Astrocyte (in vitro differentiated cells and primary cell): ENCODE data around the gene CRLF2. TPM values are rescaled to one million over a fixed set of nuclear protein-coding genes. Genes with fewer than 3 reads are reported as not detected.

ENCODE experiments used
- DNase-seq: peaks from one replicate; pipeline ENCODE4 v3.0.0-alpha.2; 2010; ENCODE audit warnings: low read depth
- FAIRE-seq: peaks from 2 replicates; lab custom pipeline; 2011; peaks lifted over from hg19 to GRCh38; lab: Jason Lieb, UNC
- H2AFZ ChIP-seq: 2 replicates; pipeline ENCODE4 v1.6.0; 2012; ENCODE audit warnings: low read depth, low read length, inconsistent platforms
- H3K27ac ChIP-seq: 2 replicates; pipeline ENCODE4 v1.5.1; 2011; ENCODE audit warnings: low read depth, low read length, inconsistent platforms
- H3K27me3 ChIP-seq: 2 replicates; pipeline ENCODE4 v1.6.0; 2011; ENCODE audit warnings: low read length, inconsistent platforms; ENCODE audit not compliant: insufficient read depth
- H3K36me3 ChIP-seq: 2 replicates; pipeline ENCODE4 v1.5.1; 2011; ENCODE audit warnings: low read length, inconsistent platforms; ENCODE audit not compliant: insufficient read depth
- H3K4me1 ChIP-seq: 2 replicates; pipeline ENCODE4 v1.5.1; 2011; ENCODE audit warnings: low read length, inconsistent platforms; ENCODE audit not compliant: insufficient read depth
- H3K4me2 ChIP-seq: 2 replicates; pipeline ENCODE4 v1.6.0; 2012; ENCODE audit warnings: low read length, inconsistent platforms
- H3K4me3 ChIP-seq: 2 replicates; pipeline ENCODE4 v1.5.1; 2011; ENCODE audit warnings: low read depth, mild to moderate bottlenecking, low read length, inconsistent platforms; ENCODE audit not compliant: insufficient read depth
- H3K79me2 ChIP-seq: 2 replicates; pipeline ENCODE4 v1.6.0; 2012; ENCODE audit warnings: mild to moderate bottlenecking, low read length, inconsistent platforms; ENCODE audit not compliant: insufficient read depth
- H3K9ac ChIP-seq: 2 replicates; pipeline ENCODE4 v1.6.0; 2012; ENCODE audit warnings: mild to moderate bottlenecking, low read length, inconsistent platforms
- H3K9me3 ChIP-seq: 2 replicates; pipeline ENCODE4 v1.5.1; 2012; ENCODE audit warnings: low read depth, mild to moderate bottlenecking, low read length, inconsistent platforms; ENCODE audit not compliant: insufficient read depth
- H4K20me1 ChIP-seq: 2 replicates; pipeline ENCODE4 v1.6.0; 2012; ENCODE audit warnings: low read length, inconsistent platforms; ENCODE audit not compliant: insufficient read depth
- H3K27ac Mint-ChIP-seq: one replicate; pipeline ENCODE4 v1.8.0; 2021; ENCODE audit warnings: mild to moderate bottlenecking, mixed read lengths; ENCODE audit not compliant: unreplicated experiment
- H3K27me3 Mint-ChIP-seq: one replicate; pipeline ENCODE4 v1.8.0; 2021; ENCODE audit warnings: low read depth, mixed read lengths; ENCODE audit not compliant: unreplicated experiment
- H3K36me3 Mint-ChIP-seq: one replicate; pipeline ENCODE4 v1.8.0; 2021; ENCODE audit warnings: low read depth, mixed read lengths; ENCODE audit not compliant: unreplicated experiment
- H3K4me1 Mint-ChIP-seq: one replicate; pipeline ENCODE4 v1.8.0; 2021; ENCODE audit warnings: low read depth, mixed read lengths; ENCODE audit not compliant: unreplicated experiment
- H3K4me3 Mint-ChIP-seq: one replicate; pipeline ENCODE4 v1.8.0; 2021; ENCODE audit warnings: mild to moderate bottlenecking, moderate library complexity, mixed read lengths; ENCODE audit not compliant: unreplicated experiment
- H3K9me3 Mint-ChIP-seq: one replicate; pipeline ENCODE4 v1.8.0; 2021; ENCODE audit warnings: mild to moderate bottlenecking, mixed read lengths; ENCODE audit not compliant: unreplicated experiment
- CTCF ChIP-seq: IDR thresholded peaks from 2 replicates; pipeline ENCODE4 v1.5.1; 2011; ENCODE audit warnings: low read depth, mild to moderate bottlenecking, inconsistent platforms, low read length, moderate library complexity; ENCODE audit not compliant: insufficient read depth
- EZH2 ChIP-seq: IDR thresholded peaks from 2 replicates; pipeline ENCODE4 v1.6.1; 2012; ENCODE audit warnings: mild to moderate bottlenecking, low read length, inconsistent platforms; ENCODE audit not compliant: insufficient read depth
- total RNA-seq: library from RNA; stranded (reverse); gene quantifications from 2 replicates; pipeline ENCODE4 v1.2.1, GENCODE V29; 2021

The CRLF2 gene
- total RNA-seq, 1 donor from 2014 or later: not detected

- H3K36me3 Mint-ChIP-seq: no peaks in the 10 kb centered on the region
- Histone ChIP-seq H3K4me1 (no peaks in the 10 kb centered on the region), H2AFZ (no peak overlapping the region), H3K36me3 (no peaks in the 10 kb centered on the region), H3K79me2 (no peaks in the 10 kb centered on the region), H3K9ac (no peak overlapping the region), H3K27ac (no peak overlapping the region), H3K4me3 (no peak overlapping the region), H3K4me2 (no peak overlapping the region), H4K20me1 (no peaks in the 10 kb centered on the region), H3K9me3 (no peaks in the 10 kb centered on the region), H3K27me3 (no peaks in the 10 kb centered on the region)
- no peaks in the 10 kb centered on the region for H3K4me1 Mint-ChIP-seq
- no peaks in the 10 kb centered on the region for H3K27me3 Mint-ChIP-seq
- H3K27ac Mint-ChIP-seq: no peak overlapping the region
- DNase-seq: no peak
- peaks cover 11% of the 10 kb centered on the region for H3K9me3 Mint-ChIP-seq
- no peak overlapping the region for H3K4me3 Mint-ChIP-seq
- TF ChIP-seq CTCF (no peak), EZH2 (no peak)
- FAIRE-seq: no peak
Observed at GRCh38 chrX:1147611-1148515, 64.6 kb downstream of the CRLF2 start.

- Histone ChIP-seq H3K9me3 (no peaks in the 10 kb centered on the region), H3K4me1 (no peaks in the 10 kb centered on the region), H3K27me3 (no peaks in the 10 kb centered on the region), H3K4me2 (no peak overlapping the region), H3K36me3 (no peaks in the 10 kb centered on the region), H2AFZ (no peak overlapping the region), H3K79me2 (no peaks in the 10 kb centered on the region), H3K27ac (no peak overlapping the region), H4K20me1 (no peaks in the 10 kb centered on the region), H3K4me3 (no peak overlapping the region), H3K9ac (no peak overlapping the region)
- Mint-ChIP-seq H3K9me3 (peaks cover 5% of the 10 kb centered on the region), H3K27me3 (no peaks in the 10 kb centered on the region), H3K4me1 (no peaks in the 10 kb centered on the region), H3K4me3 (no peak overlapping the region), H3K27ac (no peak overlapping the region), H3K36me3 (no peaks in the 10 kb centered on the region)
- no peak for DNase-seq
- TF ChIP-seq EZH2 (no peak), CTCF (no peak)
- no peak for FAIRE-seq
Observed at GRCh38 chrX:1144293-1144692, 68.2 kb downstream of the CRLF2 start.

Other genes with a start within 250 kb of the CRLF2 start
- 0.29 and 0.52 TPM in 2 replicates for gene CSF2RA, start 56.2 kb upstream of the CRLF2 start, total RNA-seq
- not detected in 2 replicates for gene IL3RA, start 124.1 kb upstream of the CRLF2 start, total RNA-seq
- 290 and 345 TPM in 2 replicates for gene SLC25A6, start 179.5 kb upstream of the CRLF2 start, total RNA-seq
- gene ASMTL, start 240.3 kb upstream of the CRLF2 start, total RNA-seq: 22.1 and 26.5 TPM in 2 replicates